ENCODE measurements around the gene C9orf43.

DNA sequence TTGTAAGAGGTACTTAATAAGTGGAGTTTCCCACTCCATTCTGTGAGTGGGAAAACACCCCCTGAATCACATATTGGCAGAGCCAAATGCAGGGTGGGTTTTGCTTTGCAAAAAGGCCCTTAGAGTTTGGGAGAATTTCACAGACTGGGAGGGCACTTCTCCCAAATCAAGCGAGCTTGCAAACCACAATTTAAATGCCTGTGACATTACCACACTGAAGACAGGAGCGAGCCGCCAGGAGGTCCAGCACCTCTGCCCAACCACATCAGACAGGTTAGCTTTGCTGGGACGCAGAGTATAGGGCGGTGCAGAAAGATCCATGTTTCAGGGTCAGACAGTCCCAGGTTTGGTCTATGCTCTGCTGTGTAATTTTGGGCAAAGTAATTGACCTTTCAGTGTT, 11.8 kb upstream of the C9orf43 start:
- TF ChIP-seq, protein P1, sequence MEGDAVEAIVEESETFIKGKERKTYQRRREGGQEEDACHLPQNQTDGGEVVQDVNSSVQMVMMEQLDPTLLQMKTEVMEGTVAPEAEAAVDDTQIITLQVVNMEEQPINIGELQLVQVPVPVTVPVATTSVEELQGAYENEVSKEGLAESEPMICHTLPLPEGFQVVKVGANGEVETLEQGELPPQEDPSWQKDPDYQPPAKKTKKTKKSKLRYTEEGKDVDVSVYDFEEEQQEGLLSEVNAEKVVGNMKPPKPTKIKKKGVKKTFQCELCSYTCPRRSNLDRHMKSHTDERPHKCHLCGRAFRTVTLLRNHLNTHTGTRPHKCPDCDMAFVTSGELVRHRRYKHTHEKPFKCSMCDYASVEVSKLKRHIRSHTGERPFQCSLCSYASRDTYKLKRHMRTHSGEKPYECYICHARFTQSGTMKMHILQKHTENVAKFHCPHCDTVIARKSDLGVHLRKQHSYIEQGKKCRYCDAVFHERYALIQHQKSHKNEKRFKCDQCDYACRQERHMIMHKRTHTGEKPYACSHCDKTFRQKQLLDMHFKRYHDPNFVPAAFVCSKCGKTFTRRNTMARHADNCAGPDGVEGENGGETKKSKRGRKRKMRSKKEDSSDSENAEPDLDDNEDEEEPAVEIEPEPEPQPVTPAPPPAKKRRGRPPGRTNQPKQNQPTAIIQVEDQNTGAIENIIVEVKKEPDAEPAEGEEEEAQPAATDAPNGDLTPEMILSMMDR (IDR thresholded peaks at IDR 0.05; ENCODE audit: borderline replicate concordance, extremely low read depth, low read length, poor library complexity, severe bottlenecking), result no peak
- no peak for TF ChIP-seq EZH2 (IDR thresholded peaks at IDR 0.05; ENCODE audit: borderline replicate concordance, low read depth, low read length, severe bottlenecking)

Measured in DND-41 (cell line).